KMS-11 (cell line): ENCODE data around the gene YY1.
A peak's percentile ranks its signal among the peaks of the same experiment; 100 is the strongest.

Experiments used
- H2AFZ ChIP-seq: fragments of 200-600 bp; sonication (generic); 2 replicates; pipeline ENCODE4 v1.6.1; 2016; ENCODE audit warnings: antibody characterized with exemption, mixed run types, low read depth
- H3K27ac ChIP-seq: fragments of 200-600 bp; sonication (generic); 2 replicates; pipeline ENCODE4 v1.6.1; 2016; ENCODE audit warnings: mild to moderate bottlenecking, mixed run types
- H3K27me3 ChIP-seq: fragments of 200-600 bp; sonication (generic); 2 replicates; pipeline ENCODE4 v1.6.1; 2017; ENCODE audit warnings: mild to moderate bottlenecking, low read depth, mixed run types, moderate library complexity; ENCODE audit not compliant: insufficient read depth
- H3K36me3 ChIP-seq: fragments of 200-600 bp; sonication (generic); 2 replicates; pipeline ENCODE4 v1.6.1; 2017; ENCODE audit warnings: mild to moderate bottlenecking, mixed run types; ENCODE audit not compliant: insufficient read depth
- H3K4me1 ChIP-seq: fragments of 200-600 bp; sonication (generic); 2 replicates; pipeline ENCODE4 v1.6.1; 2016; ENCODE audit warnings: mild to moderate bottlenecking, low read depth, mixed run types; ENCODE audit not compliant: poor library complexity, severe bottlenecking
- H3K4me2 ChIP-seq: fragments of 200-600 bp; sonication (generic); 2 replicates; pipeline ENCODE4 v1.7.0; 2016; ENCODE audit warnings: mild to moderate bottlenecking, mixed run types
- H3K4me3 ChIP-seq: fragments of 200-600 bp; sonication (generic); IDR thresholded peaks from 2 replicates; pipeline ENCODE4 v1.6.1; 2017; ENCODE audit warnings: low read depth, low read length, mixed read lengths; ENCODE audit not compliant: insufficient read depth
- H3K79me2 ChIP-seq: fragments of 200-600 bp; sonication (generic); 2 replicates; pipeline ENCODE4 v1.6.1; 2016; ENCODE audit warnings: low read depth, mixed run types; ENCODE audit not compliant: insufficient read depth
- H3K9ac ChIP-seq: fragments of 200-600 bp; sonication (generic); 2 replicates; pipeline ENCODE4 v1.6.1; 2016; ENCODE audit warnings: mild to moderate bottlenecking, mixed run types
- H4K20me1 ChIP-seq: fragments of 200-600 bp; sonication (generic); 2 replicates; pipeline ENCODE4 v1.6.1; 2016; ENCODE audit warnings: mild to moderate bottlenecking, mixed run types; ENCODE audit not compliant: insufficient read depth
- CTCF ChIP-seq: fragments of 200-600 bp; sonication (generic); conservative IDR thresholded peaks from 2 replicates; pipeline ENCODE4 v1.6.1; 2017; ENCODE audit warnings: low read depth, mild to moderate bottlenecking, antibody characterized with exemption, low read length, moderate library complexity, mixed read lengths

The YY1 gene

GRCh38 chr14:100238419-100239210, at the start of gene YY1:
Gene YY1, plus strand, starts transcription at chr14:100239144. Its CDS starts 101 bp downstream, at chr14:100239245.
- peaks cover 59% of the 10 kb centered on the region for H3K4me1 ChIP-seq
- H3K36me3 ChIP-seq: no peaks in the 10 kb centered on the region
- H3K9ac ChIP-seq: peak within 1 kb of the TSS; percentile 98
- H3K4me2 ChIP-seq: peak within 1 kb of the TSS; percentile 67; the same call in 1 of the 2 replicates
- peak within 1 kb of the TSS; percentile 97 for H3K27ac ChIP-seq
- peaks cover 34% of the 10 kb centered on the region for H4K20me1 ChIP-seq
- H3K27me3 ChIP-seq: no peaks in the 10 kb centered on the region
- H3K4me3 ChIP-seq: peak within 1 kb of the TSS; percentile 48
- peaks cover 80% of the 10 kb centered on the region for H3K79me2 ChIP-seq
- H2AFZ ChIP-seq: peak within 1 kb of the TSS; percentile 14
- TF ChIP-seq CTCF: no peak

- no peak overlapping the region for H3K27ac ChIP-seq
- H4K20me1 ChIP-seq: no peaks in the 10 kb centered on the region
- H3K9ac ChIP-seq: no peak overlapping the region
- TF ChIP-seq CTCF: no peak
- no peak overlapping the region for H3K4me2 ChIP-seq
- no peak overlapping the region for H2AFZ ChIP-seq
- H3K79me2 ChIP-seq: no peaks in the 10 kb centered on the region
- no peak overlapping the region for H3K4me3 ChIP-seq
- H3K4me1 ChIP-seq: peaks cover 11% of the 10 kb centered on the region
- no peaks in the 10 kb centered on the region for H3K27me3 ChIP-seq
- H3K36me3 ChIP-seq: no peaks in the 10 kb centered on the region
These were observed 48.8 kb upstream of the YY1 start for GRCh38 chr14:100190126-100190525.

GRCh38 chr14:100191584-100192249, 47.2 kb upstream of the YY1 start:
- H3K9ac ChIP-seq: no peak overlapping the region

GRCh38 chr14:100192250-100192671, 46.7 kb upstream of the YY1 start:
- no peaks in the 10 kb centered on the region for H3K27me3 ChIP-seq
- H3K79me2 ChIP-seq: no peaks in the 10 kb centered on the region
- H3K9ac ChIP-seq: peak overlapping the region; percentile 70
- H3K4me3 ChIP-seq: no peak overlapping the region
- no peaks in the 10 kb centered on the region for H4K20me1 ChIP-seq
- TF ChIP-seq CTCF: no peak
- peak overlapping the region; percentile 37 for H3K4me2 ChIP-seq
- peak overlapping the region; percentile 97 for H2AFZ ChIP-seq
- H3K36me3 ChIP-seq: no peaks in the 10 kb centered on the region
- H3K4me1 ChIP-seq: peaks cover 11% of the 10 kb centered on the region
- H3K27ac ChIP-seq: peak overlapping the region; percentile 54

More at GRCh38 chr14:100191584-100192249, 47.2 kb upstream of the YY1 start:
- Histone ChIP-seq H3K79me2 (no peaks in the 10 kb centered on the region), H3K36me3 (no peaks in the 10 kb centered on the region), H3K27ac (no peak overlapping the region), H3K27me3 (no peaks in the 10 kb centered on the region), H3K4me3 (no peak overlapping the region), H3K4me1 (peaks cover 11% of the 10 kb centered on the region), H2AFZ (peak overlapping the region; percentile 97), H4K20me1 (no peaks in the 10 kb centered on the region), H3K4me2 (no peak overlapping the region)
- no peak for TF ChIP-seq CTCF
